NCI-H446 treated with DMSO at 0.1 percent for 48 hours (cell line): ENCODE data around the gene NOC4L.
"Not testable (repeated sequence)": the region's sequence is repeated elsewhere in the genome, so short reads cannot be mapped to it uniquely, and the experiment has no call there.

Experiments used
- DNase-seq: peaks from one replicate; lab custom pipeline; 2025; lab: John Stamatoyannopoulos, UW

The NOC4L gene

GRCh38 chr12:132123970-132124765 lies 20.1 kb upstream of the NOC4L start:
- DNase-seq, result no peak

GRCh38 chr12:132124766-132125425 lies 19.4 kb upstream of the NOC4L start:
- DNase-seq, result no peak

- no peak for DNase-seq
Measured at GRCh38 chr12:132125736-132126135, 18.5 kb upstream of the NOC4L start.

- DNase-seq, result no peak
Measured at GRCh38 chr12:132127041-132127440, 17.2 kb upstream of the NOC4L start.

- no peak for DNase-seq
Measured at GRCh38 chr12:132129007-132129406, 15.2 kb upstream of the NOC4L start.

- DNase-seq, result no peak
Measured at GRCh38 chr12:132130690-132131089, 13.6 kb upstream of the NOC4L start.

GRCh38 chr12:132131229-132131628 lies 13.0 kb upstream of the NOC4L start:
- DNase-seq, result no peak

- DNase-seq, result no peak
Measured at GRCh38 chr12:132131952-132132351, 12.3 kb upstream of the NOC4L start.

- DNase-seq, result no peak
Measured at GRCh38 chr12:132132609-132133430, 11.4 kb upstream of the NOC4L start.

GRCh38 chr12:132133952-132134652 lies 10.2 kb upstream of the NOC4L start:
- DNase-seq, result no peak

- not testable (repeated sequence) for DNase-seq
Measured at GRCh38 chr12:132134653-132135183, 9.5 kb upstream of the NOC4L start.

- not testable (repeated sequence) for DNase-seq
Measured at GRCh38 chr12:132136226-132136625, 8.0 kb upstream of the NOC4L start.

- DNase-seq, result no peak
Measured at GRCh38 chr12:132137483-132138125, 6.7 kb upstream of the NOC4L start.

- no peak for DNase-seq
Measured at GRCh38 chr12:132138941-132139871, 5.1 kb upstream of the NOC4L start.

- no peak for DNase-seq
Measured at GRCh38 chr12:132139912-132140311, 4.3 kb upstream of the NOC4L start.

- no peak for DNase-seq
Measured at GRCh38 chr12:132140501-132140900, 3.8 kb upstream of the NOC4L start.

GRCh38 chr12:132140918-132141841 lies 3.1 kb upstream of the NOC4L start:
- no peak for DNase-seq

GRCh38 chr12:132141976-132142678 lies 2.1 kb upstream of the NOC4L start:
- no peak for DNase-seq
